Coronary artery (tissue), 2 donors: Measurements from ENCODE around the gene OR2Z1.
"Not testable (repeated sequence)": the region's sequence is repeated elsewhere in the genome, so short reads cannot be mapped to it uniquely, and the experiment has no call there.

Source experiments
- DNase-seq: peaks from one replicate; pipeline ENCODE4 v3.0.0-alpha.2; 2017; ENCODE audit warnings: low spot score
- H3K27ac ChIP-seq, 2 donors: fragments of 200-600 bp; sonication (generic); one replicate each; pipeline ENCODE4 v1.5.1; 2016 to 2019
- H3K4me3 ChIP-seq: fragments of 200-600 bp; sonication (generic); 2 replicates; pipeline ENCODE4 v1.5.1; 2016; ENCODE audit warnings: mild to moderate bottlenecking, moderate library complexity
- CTCF ChIP-seq: fragments of 200-600 bp; sonication (generic); IDR thresholded peaks from one replicate; pipeline ENCODE4 v1.5.1; 2019; ENCODE audit warnings: antibody characterized with exemption

OR2Z1 gene

GRCh38 chr19:8738377-8738776 is 16.9 kb downstream of the OR2Z1 start:
- Histone ChIP-seq H3K27ac (no peak overlapping the region), H3K4me3 (no peak overlapping the region)
- no peak for TF ChIP-seq CTCF
- DNase-seq: no peak

GRCh38 chr19:8739291-8740065 is 18.0 kb downstream of the OR2Z1 start:
- H3K27ac ChIP-seq, H3K4me3 ChIP-seq, DNase-seq: not testable (repeated sequence)

- DNase-seq, H3K27ac ChIP-seq, H3K4me3 ChIP-seq: not testable (repeated sequence)
These were observed 45.8 kb downstream of the OR2Z1 start for GRCh38 chr19:8767257-8767656.

- not testable (repeated sequence) for DNase-seq, H3K4me3 ChIP-seq, H3K27ac ChIP-seq
These were observed 47.8 kb downstream of the OR2Z1 start for GRCh38 chr19:8769265-8769664.

- not testable (repeated sequence) for H3K4me3 ChIP-seq, DNase-seq, H3K27ac ChIP-seq
These were observed 52.2 kb downstream of the OR2Z1 start for GRCh38 chr19:8773587-8773986.
